ENCODE results near the gene RTKN. TPM values are rescaled to one million over a fixed set of nuclear protein-coding genes. Genes with fewer than 3 reads are reported as not detected.
A peak's percentile ranks its signal among the peaks of the same experiment; 100 is the strongest.

RTKN gene
- total and polyA plus RNA-seq, 2 of the 13 experiments (the other 11 are each of a cell fraction or from before 2014, with no cell fraction given): 159 to 166 TPM

GRCh38 chr2:74429487-74430451 is 12.0 kb downstream of the RTKN start (continued):
- TF ChIP-seq SRSF1 (optimal IDR thresholded peaks at IDR 0.05; ENCODE audit: low read depth, low read length): peak; percentile 89
- TF ChIP-seq SMAD3 (CRISPR knock-in tag; IDR thresholded peaks at IDR 0.05): no peak
- no peak for TF ChIP-seq FIP1L1 (IDR thresholded peaks at IDR 0.05; ENCODE audit: borderline replicate concordance, insufficient read depth, low read depth, low read length)
- TF ChIP-seq ZNF775 (CRISPR knock-in tag; IDR thresholded peaks at IDR 0.05; ENCODE audit: borderline replicate concordance): 0 out of 2 replicates have a peak, but pooled peaks have one; percentile 54
- TF ChIP-seq, protein P1, sequence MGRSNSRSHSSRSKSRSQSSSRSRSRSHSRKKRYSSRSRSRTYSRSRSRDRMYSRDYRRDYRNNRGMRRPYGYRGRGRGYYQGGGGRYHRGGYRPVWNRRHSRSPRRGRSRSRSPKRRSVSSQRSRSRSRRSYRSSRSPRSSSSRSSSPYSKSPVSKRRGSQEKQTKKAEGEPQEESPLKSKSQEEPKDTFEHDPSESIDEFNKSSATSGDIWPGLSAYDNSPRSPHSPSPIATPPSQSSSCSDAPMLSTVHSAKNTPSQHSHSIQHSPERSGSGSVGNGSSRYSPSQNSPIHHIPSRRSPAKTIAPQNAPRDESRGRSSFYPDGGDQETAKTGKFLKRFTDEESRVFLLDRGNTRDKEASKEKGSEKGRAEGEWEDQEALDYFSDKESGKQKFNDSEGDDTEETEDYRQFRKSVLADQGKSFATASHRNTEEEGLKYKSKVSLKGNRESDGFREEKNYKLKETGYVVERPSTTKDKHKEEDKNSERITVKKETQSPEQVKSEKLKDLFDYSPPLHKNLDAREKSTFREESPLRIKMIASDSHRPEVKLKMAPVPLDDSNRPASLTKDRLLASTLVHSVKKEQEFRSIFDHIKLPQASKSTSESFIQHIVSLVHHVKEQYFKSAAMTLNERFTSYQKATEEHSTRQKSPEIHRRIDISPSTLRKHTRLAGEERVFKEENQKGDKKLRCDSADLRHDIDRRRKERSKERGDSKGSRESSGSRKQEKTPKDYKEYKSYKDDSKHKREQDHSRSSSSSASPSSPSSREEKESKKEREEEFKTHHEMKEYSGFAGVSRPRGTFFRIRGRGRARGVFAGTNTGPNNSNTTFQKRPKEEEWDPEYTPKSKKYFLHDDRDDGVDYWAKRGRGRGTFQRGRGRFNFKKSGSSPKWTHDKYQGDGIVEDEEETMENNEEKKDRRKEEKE (IDR thresholded peaks at IDR 0.05): no peak
- no peak for TF ChIP-seq NFRKB (IDR thresholded peaks at IDR 0.05)
- TF ChIP-seq ZSCAN22 (CRISPR knock-in tag; IDR thresholded peaks at IDR 0.05): no peak
- 0 out of 2 replicates have a peak, but pooled peaks have one; percentile 59 for TF ChIP-seq SRY (CRISPR knock-in tag; IDR thresholded peaks at IDR 0.05)
- TF ChIP-seq YY1 (IDR thresholded peaks at IDR 0.05; ENCODE audit: insufficient read depth, insufficient replicate concordance, low read depth, low read length): peak; percentile 54
- TF ChIP-seq, protein P2, sequence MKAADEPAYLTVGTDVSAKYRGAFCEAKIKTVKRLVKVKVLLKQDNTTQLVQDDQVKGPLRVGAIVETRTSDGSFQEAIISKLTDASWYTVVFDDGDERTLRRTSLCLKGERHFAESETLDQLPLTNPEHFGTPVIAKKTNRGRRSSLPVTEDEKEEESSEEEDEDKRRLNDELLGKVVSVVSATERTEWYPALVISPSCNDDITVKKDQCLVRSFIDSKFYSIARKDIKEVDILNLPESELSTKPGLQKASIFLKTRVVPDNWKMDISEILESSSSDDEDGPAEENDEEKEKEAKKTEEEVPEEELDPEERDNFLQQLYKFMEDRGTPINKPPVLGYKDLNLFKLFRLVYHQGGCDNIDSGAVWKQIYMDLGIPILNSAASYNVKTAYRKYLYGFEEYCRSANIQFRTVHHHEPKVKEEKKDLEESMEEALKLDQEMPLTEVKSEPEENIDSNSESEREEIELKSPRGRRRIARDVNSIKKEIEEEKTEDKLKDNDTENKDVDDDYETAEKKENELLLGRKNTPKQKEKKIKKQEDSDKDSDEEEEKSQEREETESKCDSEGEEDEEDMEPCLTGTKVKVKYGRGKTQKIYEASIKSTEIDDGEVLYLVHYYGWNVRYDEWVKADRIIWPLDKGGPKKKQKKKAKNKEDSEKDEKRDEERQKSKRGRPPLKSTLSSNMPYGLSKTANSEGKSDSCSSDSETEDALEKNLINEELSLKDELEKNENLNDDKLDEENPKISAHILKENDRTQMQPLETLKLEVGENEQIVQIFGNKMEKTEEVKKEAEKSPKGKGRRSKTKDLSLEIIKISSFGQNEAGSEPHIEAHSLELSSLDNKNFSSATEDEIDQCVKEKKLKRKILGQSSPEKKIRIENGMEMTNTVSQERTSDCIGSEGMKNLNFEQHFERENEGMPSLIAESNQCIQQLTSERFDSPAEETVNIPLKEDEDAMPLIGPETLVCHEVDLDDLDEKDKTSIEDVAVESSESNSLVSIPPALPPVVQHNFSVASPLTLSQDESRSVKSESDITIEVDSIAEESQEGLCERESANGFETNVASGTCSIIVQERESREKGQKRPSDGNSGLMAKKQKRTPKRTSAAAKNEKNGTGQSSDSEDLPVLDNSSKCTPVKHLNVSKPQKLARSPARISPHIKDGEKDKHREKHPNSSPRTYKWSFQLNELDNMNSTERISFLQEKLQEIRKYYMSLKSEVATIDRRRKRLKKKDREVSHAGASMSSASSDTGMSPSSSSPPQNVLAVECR (CRISPR knock-in tag; IDR thresholded peaks at IDR 0.05; ENCODE audit: borderline replicate concordance): peak; percentile 83; the same call in 1 of the 2 replicates
- TF ChIP-seq ZFP62 (CRISPR knock-in tag; IDR thresholded peaks at IDR 0.05): no peak
- TF ChIP-seq RORA (CRISPR knock-in tag; IDR thresholded peaks at IDR 0.05): no peak
- peak; percentile 98 for TF ChIP-seq NCOR1 (IDR thresholded peaks at IDR 0.05; ENCODE audit: borderline replicate concordance, low read length)
- no peak for TF ChIP-seq ZNF839 (CRISPR knock-in tag; IDR thresholded peaks at IDR 0.05; ENCODE audit: borderline replicate concordance)
- TF ChIP-seq, protein P3, sequence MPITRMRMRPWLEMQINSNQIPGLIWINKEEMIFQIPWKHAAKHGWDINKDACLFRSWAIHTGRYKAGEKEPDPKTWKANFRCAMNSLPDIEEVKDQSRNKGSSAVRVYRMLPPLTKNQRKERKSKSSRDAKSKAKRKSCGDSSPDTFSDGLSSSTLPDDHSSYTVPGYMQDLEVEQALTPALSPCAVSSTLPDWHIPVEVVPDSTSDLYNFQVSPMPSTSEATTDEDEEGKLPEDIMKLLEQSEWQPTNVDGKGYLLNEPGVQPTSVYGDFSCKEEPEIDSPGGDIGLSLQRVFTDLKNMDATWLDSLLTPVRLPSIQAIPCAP (CRISPR knock-in tag; IDR thresholded peaks at IDR 0.05; ENCODE audit: low read depth): no peak
- TF ChIP-seq NCOA5 (CRISPR knock-in tag; IDR thresholded peaks at IDR 0.05): no peak
- peak; percentile 76 for TF ChIP-seq RCOR2 (CRISPR knock-in tag; IDR thresholded peaks at IDR 0.05)
- peak; percentile 64 for TF ChIP-seq SOX5 (CRISPR knock-in tag; IDR thresholded peaks at IDR 0.05; ENCODE audit: borderline replicate concordance)
- TF ChIP-seq GZF1 (CRISPR knock-in tag; IDR thresholded peaks at IDR 0.05): no peak
- TF ChIP-seq SYNCRIP (IDR thresholded peaks at IDR 0.05; ENCODE audit: insufficient read depth, low read depth, low read length): no peak
- TF ChIP-seq FOXO1 (CRISPR knock-in tag; IDR thresholded peaks at IDR 0.05): peak; percentile 57; the same call in 1 of the 2 replicates
- no peak for TF ChIP-seq ELF4 (CRISPR knock-in tag; IDR thresholded peaks at IDR 0.05; ENCODE audit: borderline replicate concordance)
